Aorta (tissue), 5 donors: ENCODE measurements around the gene MEX3D. TPM values are rescaled to one million over a fixed set of nuclear protein-coding genes. Genes with fewer than 3 reads are reported as not detected.

ENCODE experiments used
- ATAC-seq: fragments of 200-7000 bp; cut with Tn5 transposase; one replicate; pipeline ENCODE4 v1.9.1; 2022; ENCODE audit warnings: moderate library complexity; ENCODE audit not compliant: low FRiP score
- DNase-seq, 2 donors: peaks; one replicate each; pipeline ENCODE4 v3.0.0-alpha.2; 2020
- H3K27ac ChIP-seq, 2 donors: one replicate each; pipeline ENCODE4 v1.5.1; 2013; ENCODE audit warnings: low read length in 2 of 2, mild to moderate bottlenecking in 2 of 2, moderate library complexity in 2 of 2, control low read depth in 1 of 2, inconsistent platforms in 1 of 2, low read depth in 1 of 2
- H3K27me3 ChIP-seq, 2 donors: one replicate each; pipeline ENCODE4 v1.6.1; 2013; ENCODE audit warnings: control low read depth in 1 of 2, low read length in 1 of 2, mild to moderate bottlenecking in 1 of 2, moderate library complexity in 1 of 2; ENCODE audit not compliant: insufficient read depth in 2 of 2, control insufficient read depth in 1 of 2
- H3K36me3 ChIP-seq, 2 donors: one replicate each; pipeline ENCODE4 v1.6.1; 2013; ENCODE audit warnings: control low read depth in 1 of 2, low read length in 1 of 2, mild to moderate bottlenecking in 1 of 2; ENCODE audit not compliant: insufficient read depth in 2 of 2, control insufficient read depth in 1 of 2
- H3K4me1 ChIP-seq, 2 donors: one replicate each; pipeline ENCODE4 v1.6.1; 2013; ENCODE audit warnings: low read length in 2 of 2, control low read depth in 1 of 2, mild to moderate bottlenecking in 1 of 2, moderate library complexity in 1 of 2; ENCODE audit not compliant: insufficient read depth in 2 of 2, control insufficient read depth in 1 of 2
- H3K4me3 ChIP-seq, 2 donors: one replicate each; pipeline ENCODE4 v1.5.1; 2013; ENCODE audit warnings: low read length in 2 of 2, control low read depth in 1 of 2, mild to moderate bottlenecking in 1 of 2
- H3K9me3 ChIP-seq: one replicate; pipeline ENCODE4 v1.6.1; 2013; ENCODE audit warnings: mild to moderate bottlenecking, low read length; ENCODE audit not compliant: control insufficient read depth
- WGBS, 2 donors: extraction: QIAGEN DNeasy Blood & Tissue Kit; methylation state at CpG; one replicate each; pipeline ENCODE4 v1.1.7; 2013; 5-methylcytosine and 5-hydroxymethylcytosine counted together
- intact Hi-C, 2 donors: fragments of 100-400 bp; cut with DNase I; formaldehyde crosslinking; loops; one replicate each; pipeline versions ENCODE4 v1.14.2 to v1.15.0; 2022
- polyA plus RNA-seq, 2 donors: library from polyadenylated mRNA; stranded (reverse); fragments of 200-250 nt; gene quantifications; one replicate each; pipeline ENCODE4 v1.2.3, GENCODE V29; 2013
- total RNA-seq, 2 donors: library from RNA; stranded (reverse); fragmentation: NEBNext Ultra II Directional; extraction: Animal tissue kit (Norgen Biotek cat#: 25700); gene quantifications; one replicate each; pipeline ENCODE4 v1.2.1, GENCODE V29; 2021
- donor health status: healthy with polysubstance abuse.
- donor health status: Bipolar disorder and iron deficiency.
- donor health status: DM: no; HTN: no; CAD: no.
- donor health status: DM: no; HTN: no; CAD: no.
- donor health status: DM: yes; HTN: yes; CAD: no.

The MEX3D gene
- total and polyA plus RNA-seq, 4 donors, result 3.6 to 20.5 (median 11.2) TPM

GRCh38 chr19:1577090-1577928 lies 9.2 kb upstream of the MEX3D start:
- intact Hi-C loops, result no loop called here
- Histone ChIP-seq H3K4me3 (no peak overlapping the region), H3K4me1 (no peaks in the 10 kb centered on the region), H3K27me3 (no peaks in the 10 kb centered on the region), H3K9me3 (no peaks in the 10 kb centered on the region), H3K27ac (no peak overlapping the region), H3K36me3 (peaks cover 0 to 6% of the 10 kb centered on the region in 2 donors)
- no peak for DNase-seq
- ATAC-seq, result peak; percentile 26
- WGBS, 2 donors, result 79 to 81% methylated on average over 41 of the region's 41 CpGs

GRCh38 chr19:1576242-1577089 lies 8.3 kb upstream of the MEX3D start:
- H3K27me3 ChIP-seq, result no peaks in the 10 kb centered on the region
- H3K27ac ChIP-seq, result no peak overlapping the region
- H3K4me1 ChIP-seq, result no peaks in the 10 kb centered on the region
- H3K36me3 ChIP-seq, result peaks cover 0 to 6% of the 10 kb centered on the region in 2 donors
- no peaks in the 10 kb centered on the region for H3K9me3 ChIP-seq
- ATAC-seq, result peak; percentile 8
- H3K4me3 ChIP-seq, result no peak overlapping the region
- WGBS, 2 donors, result 82 to 83% methylated on average over 29 to 30 of the region's 30 CpGs
- no peak for DNase-seq
- intact Hi-C loops, result no loop called here

GRCh38 chr19:1575323-1576241 lies 7.5 kb upstream of the MEX3D start:
- intact Hi-C loops, result no loop called here
- no peak overlapping the region for H3K27ac ChIP-seq
- H3K4me3 ChIP-seq, result no peak overlapping the region
- H3K9me3 ChIP-seq, result no peaks in the 10 kb centered on the region
- peaks cover 0 to 2% of the 10 kb centered on the region in 2 donors for H3K36me3 ChIP-seq
- WGBS, 2 donors, result 82 to 84% methylated on average over 21 to 22 of the region's 22 CpGs
- DNase-seq (no peak), ATAC-seq (no peak)
- no peaks in the 10 kb centered on the region for H3K4me1 ChIP-seq
- no peaks in the 10 kb centered on the region for H3K27me3 ChIP-seq

- ATAC-seq, result no peak
- intact Hi-C loops, result no loop called here
Observed at GRCh38 chr19:1574354-1575136, 6.4 kb upstream of the MEX3D start.

GRCh38 chr19:1572795-1573194 lies 4.7 kb upstream of the MEX3D start:
- H3K36me3 ChIP-seq, result no peaks in the 10 kb centered on the region
- 83 to 84% methylated on average over 9 of the region's 9 CpGs for WGBS, 2 donors
- H3K4me1 ChIP-seq, result no peaks in the 10 kb centered on the region
- no peak for ATAC-seq
- H3K27ac ChIP-seq, result no peak overlapping the region
- H3K27me3 ChIP-seq, result no peaks in the 10 kb centered on the region
- intact Hi-C loops, result no loop called here
- DNase-seq, result no peak
- no peaks in the 10 kb centered on the region for H3K9me3 ChIP-seq
- H3K4me3 ChIP-seq, result no peak overlapping the region

More at GRCh38 chr19:1574354-1575136, 6.4 kb upstream of the MEX3D start:
- Histone ChIP-seq H3K9me3 (no peaks in the 10 kb centered on the region), H3K27ac (no peak overlapping the region), H3K27me3 (no peaks in the 10 kb centered on the region), H3K4me1 (no peaks in the 10 kb centered on the region), H3K4me3 (no peak overlapping the region), H3K36me3 (no peaks in the 10 kb centered on the region)
- DNase-seq, result no peak
- 83 to 84% methylated on average over 32 to 34 of the region's 34 CpGs for WGBS, 2 donors

GRCh38 chr19:1571358-1571757 lies 3.2 kb upstream of the MEX3D start:
- ATAC-seq, result no peak
- no peak for DNase-seq
- Histone ChIP-seq H3K4me3 (no peak overlapping the region), H3K9me3 (no peaks in the 10 kb centered on the region), H3K27me3 (no peaks in the 10 kb centered on the region), H3K36me3 (no peaks in the 10 kb centered on the region), H3K27ac (no peak overlapping the region), H3K4me1 (no peaks in the 10 kb centered on the region)
- 90% methylated on average over 12 of the region's 12 CpGs for WGBS, 2 donors
- intact Hi-C loops, result no loop called here

GRCh38 chr19:1570836-1571235 lies 2.7 kb upstream of the MEX3D start:
- Histone ChIP-seq H3K27ac (no peak overlapping the region), H3K4me3 (no peak overlapping the region), H3K4me1 (no peaks in the 10 kb centered on the region), H3K9me3 (no peaks in the 10 kb centered on the region), H3K36me3 (no peaks in the 10 kb centered on the region), H3K27me3 (no peaks in the 10 kb centered on the region)
- ATAC-seq, result no peak
- intact Hi-C loops, result no loop called here
- no peak for DNase-seq
- WGBS, 2 donors, result 93 to 97% methylated on average over 13 of the region's 13 CpGs

GRCh38 chr19:1569997-1570396 lies 1.9 kb upstream of the MEX3D start:
- no peak overlapping the region for H3K4me3 ChIP-seq
- ATAC-seq (no peak), DNase-seq (no peak)
- no peak overlapping the region for H3K27ac ChIP-seq
- no peaks in the 10 kb centered on the region for H3K4me1 ChIP-seq
- intact Hi-C loops, result no loop called here
- no peaks in the 10 kb centered on the region for H3K27me3 ChIP-seq
- WGBS, 2 donors, result 82 to 86% methylated on average over 4 of the region's 4 CpGs
- no peaks in the 10 kb centered on the region for H3K9me3 ChIP-seq
- H3K36me3 ChIP-seq, result no peaks in the 10 kb centered on the region
